NCI-H748 (cell line): Measurements from ENCODE around the gene KRTAP5-10.
"Not testable (repeated sequence)": the region's sequence is repeated elsewhere in the genome, so short reads cannot be mapped to it uniquely, and the experiment has no call there.

Experiments
- DNase-seq: peaks from one replicate; lab custom pipeline; 2025; ENCODE audit not compliant: unreplicated experiment; lab: John Stamatoyannopoulos, UW

Gene KRTAP5-10

DNA sequence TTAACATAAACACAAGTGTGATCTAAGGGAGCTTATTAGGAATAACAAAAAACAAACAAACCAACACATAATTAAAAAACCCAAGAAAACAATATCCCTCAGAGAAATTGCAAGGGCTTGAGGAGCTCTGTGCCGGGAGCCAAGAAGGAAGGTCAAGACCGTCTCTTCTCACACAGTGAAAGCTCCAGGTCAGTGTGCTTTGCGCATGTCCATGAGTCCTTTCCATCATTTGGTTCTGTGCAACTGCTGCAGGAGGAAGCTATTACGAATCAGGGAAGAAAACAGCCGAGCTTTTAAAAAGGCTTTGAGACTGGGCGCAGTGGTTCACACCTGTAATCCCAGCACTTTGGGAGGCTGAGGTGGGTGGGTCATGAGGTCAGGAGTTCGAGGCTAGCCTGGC, 23.0 kb upstream of the KRTAP5-10 start:
- no peak for DNase-seq

DNA sequence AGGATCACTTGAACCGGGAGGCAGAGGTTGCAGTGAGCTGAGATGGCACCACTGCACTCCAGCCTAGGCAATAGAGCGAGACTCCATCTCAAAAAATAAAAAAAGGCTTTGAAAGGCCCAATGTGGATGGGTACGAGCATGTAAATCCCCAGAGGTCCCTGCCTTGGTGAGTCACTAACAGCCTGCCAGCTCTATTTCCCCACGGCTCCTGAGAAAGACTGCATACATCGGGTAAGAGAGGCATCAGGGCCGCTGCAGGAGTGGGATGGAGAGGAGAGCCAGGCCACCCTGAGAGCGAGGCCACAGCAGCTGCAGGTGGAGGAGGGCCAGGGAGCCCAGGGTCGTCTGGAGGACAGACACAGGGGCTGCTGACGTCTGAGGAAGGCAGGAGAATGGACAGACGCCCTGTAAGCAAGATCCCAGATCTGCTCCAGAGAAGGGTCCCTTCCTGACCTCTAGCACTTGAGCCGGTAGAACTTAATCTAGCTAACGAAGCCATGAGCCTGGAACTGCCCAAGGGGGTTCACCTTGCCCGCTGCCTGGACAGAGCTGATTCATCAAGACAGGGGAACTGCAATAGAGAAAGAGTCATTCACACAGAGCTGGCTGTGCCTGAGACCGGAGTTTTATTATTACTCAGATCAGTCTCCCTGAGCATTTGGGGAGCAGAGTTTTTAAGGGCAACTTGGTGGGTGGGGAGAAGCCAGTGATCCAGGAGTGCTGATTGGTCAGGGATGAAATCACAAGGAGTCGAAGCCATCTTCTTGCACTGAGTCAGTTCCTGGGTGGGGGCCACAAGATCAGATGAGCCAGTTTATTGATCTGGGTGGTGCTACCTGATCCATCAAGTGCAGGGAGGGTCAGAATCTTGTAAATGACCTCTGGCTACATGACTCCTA, 22.2 kb upstream of the KRTAP5-10 start:
- no peak for DNase-seq

GRCh38 chr11:71543866-71544265, 21.5 kb upstream of the KRTAP5-10 start:
- no peak for DNase-seq

DNA sequence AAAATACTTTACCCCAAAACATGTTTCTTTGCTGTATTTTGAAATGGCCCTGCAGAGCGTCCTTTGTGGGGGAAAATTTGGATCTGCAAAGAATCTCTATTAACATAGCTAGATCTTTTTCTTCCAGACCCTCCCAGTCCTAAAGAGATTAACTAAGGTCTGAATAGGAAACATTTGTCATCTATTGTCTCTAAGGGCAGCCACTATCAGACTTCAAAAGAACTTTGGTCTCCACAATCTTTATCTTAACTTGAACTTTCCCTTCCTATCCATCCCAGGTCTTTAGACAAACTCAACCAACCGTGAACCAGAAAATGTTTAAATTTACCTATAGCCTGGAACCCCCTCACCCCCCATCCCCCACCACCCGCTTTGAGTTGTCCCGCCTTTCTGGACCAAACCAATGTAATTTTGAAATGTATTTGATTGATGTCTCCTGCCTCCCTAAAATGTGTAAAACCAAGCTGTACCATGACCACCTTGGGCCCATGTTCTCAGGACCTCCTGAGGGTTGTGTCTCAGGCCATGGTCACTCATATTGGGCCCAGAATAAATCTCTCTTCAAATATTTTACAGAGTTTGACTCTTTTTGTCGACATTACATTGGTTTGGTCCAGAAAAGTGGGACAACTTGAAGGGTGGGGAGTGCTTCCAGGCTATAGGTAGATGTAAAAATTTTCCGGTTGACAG, 20.7 kb upstream of the KRTAP5-10 start:
- DNase-seq, result no peak

DNA sequence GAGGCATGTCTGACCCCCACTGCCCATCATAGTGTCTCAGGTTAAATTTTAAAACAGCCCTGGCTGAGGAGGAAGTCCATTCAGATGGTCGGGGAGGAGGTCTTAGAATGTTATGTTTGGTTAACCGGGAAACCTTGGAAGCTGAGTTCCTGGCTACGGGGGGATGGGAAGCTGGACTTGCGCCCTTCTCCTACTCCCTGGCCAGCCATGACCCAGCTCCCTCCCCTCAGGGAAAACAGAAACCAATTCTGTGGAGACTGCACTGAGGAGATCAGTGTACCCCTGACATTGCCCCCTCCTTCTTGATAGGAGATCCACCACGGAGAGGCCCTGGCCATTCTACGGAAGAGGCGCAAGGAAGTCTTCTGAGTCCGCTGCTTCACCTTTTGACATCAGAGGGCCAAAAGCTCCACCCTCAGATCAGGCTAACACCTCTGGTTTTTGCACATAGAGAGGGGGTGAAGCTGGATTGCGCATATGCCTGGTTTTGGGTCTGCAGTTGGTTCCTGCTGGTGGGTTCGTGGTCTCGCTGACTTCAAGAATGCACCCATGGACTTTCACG, 19.9 kb upstream of the KRTAP5-10 start:
- DNase-seq, result no peak

DNA sequence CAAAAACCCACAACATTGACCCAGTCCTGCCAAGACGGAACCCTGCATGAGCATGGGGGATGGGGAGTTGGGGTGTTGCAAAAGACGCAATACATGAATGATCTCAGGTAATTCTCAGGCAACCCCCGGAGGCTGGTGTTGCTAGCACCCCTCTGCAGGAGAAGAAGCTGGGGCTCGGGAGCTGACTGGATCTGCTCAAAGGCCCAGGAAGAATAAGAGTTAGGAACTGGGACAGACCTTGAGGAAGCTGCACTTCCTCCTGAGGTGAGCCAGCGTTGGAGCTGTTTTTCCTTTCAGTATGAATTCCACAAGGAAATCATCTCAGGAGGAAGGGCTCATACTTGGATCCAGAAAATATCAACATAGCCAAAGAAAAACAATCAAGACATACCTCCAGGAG, 17.2 kb upstream of the KRTAP5-10 start, which contains the start of gene KRTAP5-9:
KRTAP5-9 (plus strand) TSS at position 301 of the 400 bp plus-strand sequence. CDS start 238 bp downstream, outside the sequence.
- no peak for DNase-seq

- DNase-seq, result no peak
Observed at GRCh38 chr11:71548716-71549151, 16.6 kb upstream of the KRTAP5-10 start.

- DNase-seq, result no peak
Observed at GRCh38 chr11:71551711-71552110, 13.7 kb upstream of the KRTAP5-10 start.

GRCh38 chr11:71554996-71555395, 10.4 kb upstream of the KRTAP5-10 start:
- no peak for DNase-seq

- no peak for DNase-seq
Observed at GRCh38 chr11:71555508-71555907, 9.9 kb upstream of the KRTAP5-10 start.

DNA sequence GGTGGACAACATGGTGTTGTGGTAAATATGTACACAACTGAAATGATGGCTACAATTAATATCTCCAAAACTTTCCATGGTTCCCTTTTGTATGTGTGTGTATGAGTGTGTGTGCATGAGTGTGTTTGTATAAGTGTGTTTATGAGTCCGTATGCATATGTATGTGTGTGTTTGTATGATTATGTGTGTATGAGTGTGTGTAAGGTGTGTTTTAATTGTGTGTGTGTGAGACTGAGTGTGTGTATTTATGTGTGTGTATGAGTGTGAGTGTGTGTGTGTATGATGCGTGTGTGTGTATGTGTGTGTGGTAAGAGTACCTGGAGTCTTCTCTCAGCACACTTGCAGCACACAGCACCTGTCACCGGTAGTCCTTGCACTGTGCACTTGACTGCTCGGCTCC, 9.3 kb upstream of the KRTAP5-10 start:
- no peak for DNase-seq

DNA sequence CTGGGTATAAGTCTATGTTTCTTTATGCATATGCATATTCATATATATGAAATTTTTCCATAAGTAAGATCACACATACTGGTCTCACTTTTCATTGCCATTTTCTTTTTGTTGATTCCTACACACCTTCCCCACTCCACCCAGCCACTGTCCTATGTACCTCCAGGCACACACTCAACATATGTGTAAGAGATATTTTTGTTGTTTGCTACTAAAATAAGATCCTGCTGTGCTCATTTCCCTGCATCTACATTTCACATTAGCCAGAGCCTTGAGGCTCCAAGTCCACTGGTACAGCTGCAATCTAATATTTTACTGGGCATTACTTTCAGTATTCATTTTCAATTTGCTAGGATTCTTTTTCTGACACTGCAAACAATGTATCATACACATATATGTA, 8.1 kb upstream of the KRTAP5-10 start:
- no peak for DNase-seq

DNA sequence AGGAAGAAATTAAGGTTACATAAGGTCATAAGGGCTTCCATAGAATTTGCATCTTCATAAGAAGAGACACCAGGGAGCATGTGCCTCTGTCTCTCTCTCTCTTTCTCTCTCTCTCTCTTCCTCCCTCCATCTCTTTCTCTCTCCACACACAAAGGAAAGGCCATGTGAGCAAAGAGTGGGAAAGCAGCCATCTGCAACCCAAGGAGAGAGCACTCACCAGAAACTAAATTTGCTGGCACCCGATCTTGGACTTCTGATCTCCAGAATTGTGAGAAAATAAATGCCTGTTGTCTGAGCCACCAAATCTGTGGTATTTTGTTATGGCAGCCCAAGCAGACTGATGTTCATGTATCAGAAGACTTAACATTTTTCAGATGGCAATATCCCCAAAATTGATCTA, 6.4 kb upstream of the KRTAP5-10 start:
- DNase-seq, result no peak

GRCh38 chr11:71562120-71562519, 3.2 kb upstream of the KRTAP5-10 start:
- DNase-seq, result no peak

- DNase-seq, result peak; percentile 47
Observed at GRCh38 chr11:71563406-71563805, 2.0 kb upstream of the KRTAP5-10 start.

- no peak for DNase-seq
Observed at GRCh38 chr11:71564430-71564829, 933 bp upstream of the KRTAP5-10 start.

- DNase-seq, result peak; percentile 13
Observed at GRCh38 chr11:71566081-71566620, 788 bp downstream of the KRTAP5-10 start.

- DNase-seq, result not testable (repeated sequence)
Observed at GRCh38 chr11:71566626-71567599, 1.6 kb downstream of the KRTAP5-10 start.

- not testable (repeated sequence) for DNase-seq
Observed at GRCh38 chr11:71567633-71568032, 2.3 kb downstream of the KRTAP5-10 start.

GRCh38 chr11:71568704-71569349, 3.5 kb downstream of the KRTAP5-10 start:
- DNase-seq, result no peak
